Neuronal stem cell (in vitro differentiated cells): ENCODE measurements around the gene CSNK1D.

ENCODE experiments used
- DNase-seq: peaks from one replicate; pipeline ENCODE4 v3.0.0-alpha.2; 2013; ENCODE audit warnings: low spot score
- H2AFZ ChIP-seq: one replicate; pipeline ENCODE4 v1.6.1; 2013; ENCODE audit warnings: mild to moderate bottlenecking, low read length, inconsistent platforms
- H2AK5ac ChIP-seq: 2 replicates; pipeline ENCODE4 v1.6.1; 2013; ENCODE audit warnings: low read depth, mild to moderate bottlenecking, inconsistent platforms, low read length, moderate library complexity, mixed read lengths
- H2BK120ac ChIP-seq: 2 replicates; pipeline ENCODE4 v1.6.1; 2013; ENCODE audit warnings: low read depth, mild to moderate bottlenecking, inconsistent platforms, low read length, moderate library complexity, mixed read lengths
- H2BK12ac ChIP-seq: one replicate; pipeline ENCODE4 v1.6.1; 2013; ENCODE audit warnings: low read length, inconsistent platforms
- H2BK15ac ChIP-seq: 2 replicates; pipeline ENCODE4 v1.6.1; 2013; ENCODE audit warnings: mild to moderate bottlenecking, low read length, inconsistent platforms, mixed read lengths
- H2BK5ac ChIP-seq: one replicate; pipeline ENCODE4 v1.6.1; 2013; ENCODE audit warnings: inconsistent platforms, mild to moderate bottlenecking, low read length, moderate library complexity
- H3K14ac ChIP-seq: one replicate; pipeline ENCODE4 v1.6.1; 2013; ENCODE audit warnings: low read length, inconsistent platforms
- H3K18ac ChIP-seq: 2 replicates; pipeline ENCODE4 v1.6.1; 2013; ENCODE audit warnings: low read length, inconsistent platforms
- H3K23ac ChIP-seq: 2 replicates; pipeline ENCODE4 v1.6.1; 2013; ENCODE audit warnings: low read depth, mild to moderate bottlenecking, mixed read lengths, low read length, inconsistent platforms; ENCODE audit not compliant: poor library complexity
- H3K27ac ChIP-seq: replicated peaks from 3 replicates; pipeline ENCODE4 v1.5.1; 2013; ENCODE audit warnings: low read length, inconsistent platforms
- H3K27me3 ChIP-seq, 3 experiments: 2 replicates each; pipeline ENCODE4 v1.6.1; 2013; ENCODE audit warnings: low read length in 3 of 3, mild to moderate bottlenecking in 2 of 3, inconsistent platforms in 1 of 3, low read depth in 1 of 3, mixed read lengths in 1 of 3, moderate library complexity in 1 of 3; ENCODE audit not compliant: control insufficient read depth in 3 of 3, insufficient read depth in 3 of 3
- H3K36me3 ChIP-seq, 2 donors: replicated peaks in 1 of 2; 2 replicates each; pipeline ENCODE4 v1.6.1; 2013; ENCODE audit warnings: low read length in 2 of 2; ENCODE audit not compliant: control insufficient read depth in 2 of 2, insufficient read depth in 2 of 2
- H3K4ac ChIP-seq: 2 replicates; pipeline ENCODE4 v1.6.1; 2013; ENCODE audit warnings: inconsistent platforms, mild to moderate bottlenecking, low read length, moderate library complexity
- H3K4me1 ChIP-seq, 2 donors: 1 replicate in 1 of 2; 2 replicates in 1 of 2; pipeline ENCODE4 v1.6.1; 2013; ENCODE audit warnings: low read length in 2 of 2, low read depth in 1 of 2; ENCODE audit not compliant: control insufficient read depth in 2 of 2, insufficient read depth in 1 of 2
- H3K4me2 ChIP-seq: one replicate; pipeline ENCODE4 v1.6.1; 2013; ENCODE audit warnings: mild to moderate bottlenecking, low read length, inconsistent platforms; ENCODE audit not compliant: insufficient read depth, poor library complexity, severe bottlenecking
- H3K4me3 ChIP-seq, 2 donors: 2 replicates each; pipeline ENCODE4 v1.5.1; 2013; ENCODE audit warnings: low read length in 2 of 2, mild to moderate bottlenecking in 2 of 2, inconsistent platforms in 1 of 2, moderate library complexity in 1 of 2
- H3K79me1 ChIP-seq: one replicate; pipeline ENCODE4 v1.6.1; 2013; ENCODE audit warnings: low read depth, mild to moderate bottlenecking, inconsistent platforms, low read length, moderate library complexity
- H3K9ac ChIP-seq: one replicate; pipeline ENCODE4 v1.6.1; 2013; ENCODE audit warnings: mild to moderate bottlenecking, low read depth, low read length, inconsistent platforms; ENCODE audit not compliant: poor library complexity
- H3K9me3 ChIP-seq, 2 donors: replicated peaks in 1 of 2; 2 replicates each; pipeline versions ENCODE3 to v1.6.1; 2013; ENCODE audit warnings: low read length in 2 of 2, mild to moderate bottlenecking in 2 of 2, inconsistent platforms in 1 of 2, low read depth in 1 of 2, mixed read lengths in 1 of 2, moderate library complexity in 1 of 2; ENCODE audit not compliant: control insufficient read depth in 2 of 2, insufficient read depth in 1 of 2
- H4K8ac ChIP-seq: one replicate; pipeline ENCODE4 v1.6.1; 2013; ENCODE audit warnings: low read depth, mild to moderate bottlenecking, inconsistent platforms, low read length, moderate library complexity
- H4K91ac ChIP-seq: one replicate; pipeline ENCODE4 v1.6.1; 2013; ENCODE audit warnings: low read length, low read depth, mild to moderate bottlenecking, inconsistent platforms; ENCODE audit not compliant: poor library complexity
- WGBS, 2 donors: extraction: QIAGEN DNeasy Blood & Tissue Kit; methylation state at CpG; one replicate each; pipeline ENCODE4 v1.1.7; 2013; ENCODE audit warnings: missing lambda C conversion rate in 2 of 2, mixed read lengths in 1 of 2; ENCODE audit not compliant: insufficient read length in 2 of 2, insufficient replicate concordance in 1 of 2; ENCODE audit errors: extremely low coverage in 2 of 2; 5-methylcytosine and 5-hydroxymethylcytosine counted together

CSNK1D gene

GRCh38 chr17:82226809-82227628 is 46.5 kb downstream of the CSNK1D start:
- H2AFZ ChIP-seq: peak overlapping the region; percentile 23
- H2AK5ac ChIP-seq: peak overlapping the region; percentile 84
- H3K4me1 ChIP-seq: peaks cover 8 to 9% of the 10 kb centered on the region in 2 donors
- H3K79me1 ChIP-seq: no peaks in the 10 kb centered on the region
- H2BK5ac ChIP-seq: peak overlapping the region; percentile 53
- no CpG with 5 or more reads among the region's 16 CpGs for WGBS, 2 donors
- peaks cover 0 to 3% of the 10 kb centered on the region in 2 donors for H3K9me3 ChIP-seq
- peaks cover 21 to 50% (median 47%) of the 10 kb centered on the region in 3 experiments for H3K27me3 ChIP-seq
- H3K18ac ChIP-seq: no peak overlapping the region
- no peak overlapping the region for H3K4ac ChIP-seq
- no peak overlapping the region for H2BK12ac ChIP-seq
- no peak overlapping the region for H2BK120ac ChIP-seq
- H4K8ac ChIP-seq: no peak overlapping the region
- no peak overlapping the region for H3K14ac ChIP-seq
- no peak overlapping the region for H3K27ac ChIP-seq
- no peaks in the 10 kb centered on the region for H3K36me3 ChIP-seq
- no peak overlapping the region for H3K23ac ChIP-seq
- H3K4me3 ChIP-seq: no peak overlapping the region
- H2BK15ac ChIP-seq: no peak overlapping the region
- H3K9ac ChIP-seq: no peak overlapping the region
- no peak overlapping the region for H4K91ac ChIP-seq
- H3K4me2 ChIP-seq: no peak overlapping the region
- DNase-seq: no peak

GRCh38 chr17:82226146-82226808 is 47.2 kb downstream of the CSNK1D start:
- Histone ChIP-seq H3K27ac (no peak overlapping the region), H3K4me2 (no peak overlapping the region), H2BK15ac (no peak overlapping the region), H2AK5ac (peak overlapping the region; percentile 84), H3K18ac (no peak overlapping the region), H3K27me3 (peaks cover 21 to 50% (median 41%) of the 10 kb centered on the region in 3 experiments), H2BK12ac (peak overlapping the region; percentile 73), H3K36me3 (no peaks in the 10 kb centered on the region), H3K4me1 (peaks cover 3 to 5% of the 10 kb centered on the region in 2 donors), H2AFZ (peak overlapping the region; percentile 23), H3K9ac (peak overlapping the region; percentile 21), H3K4me3 (peak overlapping the region in 1 of 2 donors; percentile 57), H2BK120ac (no peak overlapping the region), H3K9me3 (peaks cover 0 to 3% of the 10 kb centered on the region in 2 donors), H4K91ac (no peak overlapping the region), H4K8ac (no peak overlapping the region), H3K79me1 (no peaks in the 10 kb centered on the region), H3K4ac (no peak overlapping the region), H2BK5ac (peak overlapping the region; percentile 53), H3K23ac (peak overlapping the region; percentile 43), H3K14ac (no peak overlapping the region)
- no peak for DNase-seq
- WGBS, 2 donors: no CpG with 5 or more reads among the region's 15 CpGs

GRCh38 chr17:82225368-82226029 is 48.0 kb downstream of the CSNK1D start:
- peak overlapping the region; percentile 85 for H4K91ac ChIP-seq
- H3K4me2 ChIP-seq: no peak overlapping the region
- H2BK15ac ChIP-seq: no peak overlapping the region
- H2BK5ac ChIP-seq: peak overlapping the region; percentile 53
- peak overlapping the region; percentile 84 for H2AK5ac ChIP-seq
- H3K27me3 ChIP-seq: peaks cover 18 to 47% (median 36%) of the 10 kb centered on the region in 3 experiments
- H3K4me3 ChIP-seq: no peak overlapping the region
- peak overlapping the region; percentile 44 for H3K18ac ChIP-seq
- H3K4me1 ChIP-seq: peaks cover 2 to 5% of the 10 kb centered on the region in 2 donors
- peak overlapping the region; percentile 17 for H4K8ac ChIP-seq
- H3K79me1 ChIP-seq: no peaks in the 10 kb centered on the region
- H2BK120ac ChIP-seq: no peak overlapping the region
- no peak overlapping the region for H3K4ac ChIP-seq
- H3K23ac ChIP-seq: peak overlapping the region; percentile 98
- H3K36me3 ChIP-seq: no peaks in the 10 kb centered on the region
- no peak overlapping the region for H3K27ac ChIP-seq
- WGBS, 2 donors: no CpG with 5 or more reads among the region's 24 CpGs
- peak overlapping the region; percentile 97 for H3K14ac ChIP-seq
- peak overlapping the region; percentile 90 for H2BK12ac ChIP-seq
- H2AFZ ChIP-seq: peak overlapping the region; percentile 79
- H3K9me3 ChIP-seq: peaks cover 0 to 2% of the 10 kb centered on the region in 2 donors
- no peak for DNase-seq
- H3K9ac ChIP-seq: peak overlapping the region; percentile 77
